Stimulated activated CD8-positive, alpha-beta memory T cell treated with anti-CD3 and anti-CD28 coated beads, Interleukin-15, amount 100 ng/mL, for 48 hours (primary cell): Measurements from ENCODE around the gene SNAPIN.

Source experiments
- DNase-seq, 2 donors: peaks; one replicate each; pipeline ENCODE4 v3.0.0-alpha.2; 2020; ENCODE audit warnings: low read depth in 2 of 2

The SNAPIN gene

GRCh38 chr1:153658400-153659174 lies at the start of gene SNAPIN:
SNAPIN (plus strand) TSS chr1:153658703; CDS start chr1:153658744, 41 bp downstream.
- DNase-seq: peak; percentile 88 to 89

- DNase-seq: no peak
Measured at GRCh38 chr1:153608742-153609584, 49.5 kb upstream of the SNAPIN start.

- no peak for DNase-seq
Measured at GRCh38 chr1:153609585-153609907, 49.0 kb upstream of the SNAPIN start.

GRCh38 chr1:153610334-153610733 lies 48.2 kb upstream of the SNAPIN start:
- DNase-seq: no peak

GRCh38 chr1:153610811-153611301 lies 47.6 kb upstream of the SNAPIN start:
- no peak for DNase-seq

GRCh38 chr1:153611356-153611755 lies 47.1 kb upstream of the SNAPIN start:
- DNase-seq: no peak

GRCh38 chr1:153612111-153612754 lies 46.3 kb upstream of the SNAPIN start:
- no peak for DNase-seq

- no peak for DNase-seq
Measured at GRCh38 chr1:153612755-153613331, 45.7 kb upstream of the SNAPIN start, which contains the start of gene S100A16. S100A16 (minus strand) TSS chr1:153613137; CDS start chr1:153608151, 4,986 bp downstream.

GRCh38 chr1:153613406-153613805 lies 45.1 kb upstream of the SNAPIN start:
- no peak for DNase-seq

GRCh38 chr1:153614189-153614900 lies 44.2 kb upstream of the SNAPIN start:
- no peak for DNase-seq

GRCh38 chr1:153614906-153615305 lies 43.6 kb upstream of the SNAPIN start:
- no peak for DNase-seq

GRCh38 chr1:153615406-153615805 lies 43.1 kb upstream of the SNAPIN start:
- DNase-seq: no peak

GRCh38 chr1:153616144-153616916 lies 42.2 kb upstream of the SNAPIN start, which contains the start of gene S100A14:
S100A14 (minus strand) TSS chr1:153616325; CDS start chr1:153615858, 467 bp downstream.
- no peak for DNase-seq

GRCh38 chr1:153616917-153617311 lies 41.6 kb upstream of the SNAPIN start:
- DNase-seq: no peak

- DNase-seq: peak in 1 of 2 donors; percentile 68
Measured at GRCh38 chr1:153617663-153618062, 40.8 kb upstream of the SNAPIN start.

GRCh38 chr1:153619171-153619570 lies 39.3 kb upstream of the SNAPIN start:
- DNase-seq: no peak

GRCh38 chr1:153623101-153623500 lies 35.4 kb upstream of the SNAPIN start:
- DNase-seq: no peak

- no peak for DNase-seq
Measured at GRCh38 chr1:153624965-153625611, 33.4 kb upstream of the SNAPIN start.

GRCh38 chr1:153626477-153626903 lies 32.0 kb upstream of the SNAPIN start:
- no peak for DNase-seq
